Brain microvascular endothelial cell (primary cell): ENCODE data around the gene GNB1L.
A peak's percentile ranks its signal among the peaks of the same experiment; 100 is the strongest.

Experiments used
- DNase-seq: peaks from one replicate; pipeline ENCODE4 v3.0.0-alpha.2; 2020
- H3K27ac ChIP-seq: fragments of 250-450 bp; sonication (Bioruptor Pico); 2 replicates; pipeline ENCODE4 v1.5.1; 2020; ENCODE audit warnings: mild to moderate bottlenecking, moderate library complexity
- H3K27me3 ChIP-seq: fragments of 250-450 bp; sonication (Bioruptor Pico); replicated peaks from 2 replicates; pipeline ENCODE4 v1.5.1; 2020; ENCODE audit warnings: mild to moderate bottlenecking
- H3K36me3 ChIP-seq: fragments of 250-450 bp; sonication (Bioruptor Pico); replicated peaks from 2 replicates; pipeline ENCODE4 v1.5.1; 2020; ENCODE audit warnings: mild to moderate bottlenecking
- H3K4me3 ChIP-seq: 2 replicates; pipeline ENCODE4 v1.5.1; 2011; ENCODE audit warnings: low read depth, mild to moderate bottlenecking, control low read depth, low read length, moderate library complexity
- in situ Hi-C: cut with HindIII; loops from 2 replicates; pipeline ENCODE4 v1.10.0; 2017; ENCODE audit warnings: low sequenced_read_pairs, low pct_ligation_motif_present
- TF ChIP-seq, protein P1 (sequence below): IDR thresholded peaks from 2 replicates; pipeline ENCODE4 v1.5.1; 2011; ENCODE audit warnings: low read depth, mild to moderate bottlenecking, moderate library complexity, low read length, control low read depth, inconsistent platforms; ENCODE audit errors: missing control alignments

The GNB1L gene

DNA sequence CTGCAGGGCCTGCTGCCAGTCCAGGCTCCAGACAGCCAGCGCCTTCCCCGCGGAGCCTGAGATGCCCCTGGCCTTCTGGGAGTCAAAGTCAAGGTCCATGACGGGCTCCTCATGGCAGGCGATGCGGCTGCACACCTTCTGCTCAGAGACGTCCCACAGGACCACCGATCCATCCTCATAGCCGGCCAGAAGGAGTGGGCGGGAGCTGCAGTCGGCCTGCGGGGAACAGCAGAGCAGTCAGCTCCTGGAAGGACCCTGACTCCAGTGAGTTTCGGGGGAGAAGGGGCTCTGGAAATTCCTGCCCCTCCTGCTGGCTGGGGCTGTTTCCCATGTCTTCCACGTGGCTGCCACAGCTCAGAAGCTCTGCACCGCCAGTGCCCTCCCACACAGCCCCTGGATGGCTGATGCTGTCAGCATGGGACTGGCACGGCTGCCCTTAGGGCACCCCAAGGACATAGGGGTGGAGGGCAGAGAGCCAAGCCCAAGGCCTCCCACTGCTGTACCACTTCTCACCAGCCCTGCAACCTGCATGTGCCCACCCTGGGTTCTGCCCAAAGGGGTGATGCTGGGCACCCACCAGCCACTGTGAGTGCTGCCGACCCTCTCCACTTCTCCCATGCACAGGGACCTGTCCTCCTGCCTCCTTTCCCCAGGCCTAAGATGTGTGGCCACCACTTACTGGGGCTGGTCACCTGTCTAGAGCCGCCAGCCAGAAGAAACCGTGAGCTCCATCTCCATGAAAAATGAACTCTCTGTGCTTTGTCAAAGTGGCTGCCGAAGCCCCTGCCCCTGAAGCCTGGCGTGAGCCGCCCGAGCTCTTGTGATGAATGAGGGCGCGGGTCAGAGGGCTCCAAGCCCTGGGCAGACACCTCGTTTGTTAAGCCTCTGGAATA lies 52.4 kb downstream of the GNB1L start:
- Histone ChIP-seq H3K27ac (no peak overlapping the region), H3K4me3 (no peak overlapping the region), H3K36me3 (no peaks in the 10 kb centered on the region), H3K27me3 (no peaks in the 10 kb centered on the region)
- in situ Hi-C loops = no loop called here
- no peak for DNase-seq
- TF ChIP-seq, protein P1, sequence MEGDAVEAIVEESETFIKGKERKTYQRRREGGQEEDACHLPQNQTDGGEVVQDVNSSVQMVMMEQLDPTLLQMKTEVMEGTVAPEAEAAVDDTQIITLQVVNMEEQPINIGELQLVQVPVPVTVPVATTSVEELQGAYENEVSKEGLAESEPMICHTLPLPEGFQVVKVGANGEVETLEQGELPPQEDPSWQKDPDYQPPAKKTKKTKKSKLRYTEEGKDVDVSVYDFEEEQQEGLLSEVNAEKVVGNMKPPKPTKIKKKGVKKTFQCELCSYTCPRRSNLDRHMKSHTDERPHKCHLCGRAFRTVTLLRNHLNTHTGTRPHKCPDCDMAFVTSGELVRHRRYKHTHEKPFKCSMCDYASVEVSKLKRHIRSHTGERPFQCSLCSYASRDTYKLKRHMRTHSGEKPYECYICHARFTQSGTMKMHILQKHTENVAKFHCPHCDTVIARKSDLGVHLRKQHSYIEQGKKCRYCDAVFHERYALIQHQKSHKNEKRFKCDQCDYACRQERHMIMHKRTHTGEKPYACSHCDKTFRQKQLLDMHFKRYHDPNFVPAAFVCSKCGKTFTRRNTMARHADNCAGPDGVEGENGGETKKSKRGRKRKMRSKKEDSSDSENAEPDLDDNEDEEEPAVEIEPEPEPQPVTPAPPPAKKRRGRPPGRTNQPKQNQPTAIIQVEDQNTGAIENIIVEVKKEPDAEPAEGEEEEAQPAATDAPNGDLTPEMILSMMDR = no peak

DNA sequence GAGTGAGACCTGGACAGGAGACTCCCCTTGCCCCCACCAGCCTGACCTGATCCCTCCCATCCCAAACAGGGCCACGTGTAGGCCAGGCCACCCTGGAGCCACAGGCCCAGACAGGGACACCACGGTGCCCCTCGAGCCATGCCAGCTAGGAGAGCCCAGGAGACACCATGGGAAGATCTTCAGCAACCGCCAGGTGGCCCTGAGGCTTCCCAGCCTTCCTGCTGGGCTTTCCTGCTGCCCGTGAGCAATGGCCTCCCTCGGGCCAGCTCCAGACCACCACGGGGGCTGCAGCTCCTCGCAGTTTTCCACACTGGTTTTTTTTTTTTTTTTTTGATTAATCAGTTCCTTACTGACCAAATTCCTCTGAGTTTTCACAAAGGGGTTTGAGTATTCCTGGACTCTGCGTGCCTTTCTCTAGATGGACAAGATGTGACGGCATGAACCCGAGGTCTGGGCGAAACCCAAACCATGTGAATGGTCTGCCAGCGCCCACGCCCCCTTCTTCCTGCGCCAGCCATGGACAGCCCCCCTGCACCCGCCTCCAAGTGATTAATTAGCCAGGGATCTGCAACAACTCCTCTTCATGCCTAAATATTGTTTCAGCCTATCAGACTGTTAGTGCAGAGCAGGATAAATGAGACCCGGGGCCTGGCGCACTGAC lies 53.2 kb downstream of the GNB1L start:
- no peaks in the 10 kb centered on the region for H3K27me3 ChIP-seq
- in situ Hi-C loops = no loop called here
- DNase-seq = no peak
- H3K36me3 ChIP-seq = no peaks in the 10 kb centered on the region
- no peak overlapping the region for H3K4me3 ChIP-seq
- no peak overlapping the region for H3K27ac ChIP-seq
- TF ChIP-seq, protein P1 = no peak

DNA sequence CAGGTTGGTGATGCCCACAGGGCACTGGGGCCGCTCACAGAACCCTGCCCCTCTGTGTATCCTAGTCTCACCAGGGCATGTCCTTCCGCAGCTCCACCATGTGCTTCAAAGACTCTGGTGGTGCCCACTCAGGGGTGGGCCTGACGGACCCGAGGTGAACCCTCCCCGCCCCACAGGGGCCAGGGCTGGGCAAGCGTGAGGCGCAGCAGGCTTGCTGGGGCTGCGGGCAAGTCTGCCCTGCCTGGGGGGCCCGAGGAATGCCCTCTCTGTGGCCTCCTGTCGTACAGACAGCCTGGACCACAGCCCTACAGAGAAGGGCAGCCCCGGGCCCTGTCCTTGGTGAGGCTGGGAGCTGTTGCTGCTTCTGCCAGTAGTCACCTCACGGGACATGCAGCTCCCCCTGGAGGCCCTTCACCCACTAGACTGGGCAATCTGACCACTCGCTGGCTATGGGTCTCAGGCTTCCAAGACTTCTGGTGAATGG lies 53.9 kb downstream of the GNB1L start:
- H3K36me3 ChIP-seq = no peaks in the 10 kb centered on the region
- in situ Hi-C loops = no loop called here
- H3K4me3 ChIP-seq = no peak overlapping the region
- peak; percentile 24 for DNase-seq
- TF ChIP-seq, protein P1 = peak; percentile 75
- H3K27me3 ChIP-seq = no peaks in the 10 kb centered on the region
- H3K27ac ChIP-seq = no peak overlapping the region

DNA sequence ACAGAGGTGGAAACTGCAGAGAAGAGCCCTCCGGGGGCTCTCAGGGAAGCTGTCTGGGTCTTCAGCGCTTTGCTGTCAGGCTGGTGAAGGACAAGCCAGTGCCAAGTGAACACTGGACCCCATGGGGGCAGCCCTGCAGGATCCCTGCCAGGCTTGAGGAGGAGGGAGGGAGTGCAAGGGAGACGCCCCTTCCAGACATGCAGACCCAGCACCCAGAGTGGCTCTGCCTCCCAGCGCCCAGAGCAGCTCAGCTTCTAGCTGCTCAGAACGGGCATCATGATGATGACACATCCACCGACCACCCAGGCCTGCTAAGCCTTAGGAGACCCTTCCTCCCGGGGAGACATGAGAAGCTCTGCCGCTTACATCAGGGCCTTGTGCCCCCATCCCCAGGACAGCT lies 54.4 kb downstream of the GNB1L start:
- H3K4me3 ChIP-seq = no peak overlapping the region
- in situ Hi-C loops = no loop called here
- no peaks in the 10 kb centered on the region for H3K36me3 ChIP-seq
- no peak overlapping the region for H3K27ac ChIP-seq
- TF ChIP-seq, protein P1 = no peak
- no peaks in the 10 kb centered on the region for H3K27me3 ChIP-seq
- no peak for DNase-seq

DNA sequence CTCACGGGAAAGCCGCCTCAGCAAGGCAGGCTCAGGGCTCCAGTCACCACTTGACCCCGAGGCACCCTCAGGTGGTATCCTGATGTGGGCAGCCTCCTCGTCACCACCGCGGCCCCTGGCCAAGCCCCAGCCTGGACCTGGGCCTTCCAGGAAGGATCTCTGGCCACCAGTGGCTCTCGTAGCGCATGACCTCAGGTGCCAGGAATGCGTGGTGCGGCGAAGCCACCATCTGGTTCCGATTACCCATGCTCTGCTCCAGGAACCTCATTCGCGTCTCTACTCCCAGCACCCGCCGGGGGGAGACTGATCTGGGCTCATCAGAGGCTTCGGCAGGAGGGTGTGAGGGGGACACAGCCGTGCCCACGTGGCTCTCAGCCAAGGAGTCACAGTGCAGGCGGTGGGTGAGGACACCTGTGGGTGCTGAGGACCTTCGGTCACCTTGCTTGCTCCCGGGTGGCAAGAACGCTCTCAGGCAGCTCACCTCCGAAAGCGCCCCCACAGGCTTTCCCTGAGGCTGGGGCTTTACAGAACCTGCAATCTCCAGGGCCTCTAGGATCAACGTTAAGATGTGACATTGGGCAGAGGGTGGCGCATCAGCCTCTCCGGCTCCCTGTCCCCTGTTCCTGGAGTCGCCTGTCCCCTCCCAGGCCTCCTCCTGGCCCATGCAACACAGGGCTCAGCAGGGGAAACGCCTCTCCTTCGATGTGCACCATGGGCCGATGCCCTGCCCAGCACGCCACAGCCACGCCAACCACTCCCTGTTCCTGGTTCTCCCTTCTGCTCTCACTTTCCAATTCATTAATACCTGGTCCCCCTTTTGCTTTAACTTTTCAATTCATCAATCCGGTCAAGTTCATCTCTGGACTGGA lies 55.1 kb downstream of the GNB1L start:
- TF ChIP-seq, protein P1 = peak; percentile 40
- DNase-seq = peak; percentile 74
- H3K36me3 ChIP-seq = no peaks in the 10 kb centered on the region
- H3K27me3 ChIP-seq = no peaks in the 10 kb centered on the region
- no peak overlapping the region for H3K27ac ChIP-seq
- in situ Hi-C loops = no loop called here
- H3K4me3 ChIP-seq = no peak overlapping the region
